ENCODE results near the gene SOX18. TPM values are rescaled to one million over a fixed set of nuclear protein-coding genes. Genes with fewer than 3 reads are reported as not detected.

SOX18 gene
- total and polyA plus RNA-seq, 2 of the 13 experiments (the other 11 are each of a cell fraction or from before 2014, with no cell fraction given): 1.6 to 1.9 TPM

DNA sequence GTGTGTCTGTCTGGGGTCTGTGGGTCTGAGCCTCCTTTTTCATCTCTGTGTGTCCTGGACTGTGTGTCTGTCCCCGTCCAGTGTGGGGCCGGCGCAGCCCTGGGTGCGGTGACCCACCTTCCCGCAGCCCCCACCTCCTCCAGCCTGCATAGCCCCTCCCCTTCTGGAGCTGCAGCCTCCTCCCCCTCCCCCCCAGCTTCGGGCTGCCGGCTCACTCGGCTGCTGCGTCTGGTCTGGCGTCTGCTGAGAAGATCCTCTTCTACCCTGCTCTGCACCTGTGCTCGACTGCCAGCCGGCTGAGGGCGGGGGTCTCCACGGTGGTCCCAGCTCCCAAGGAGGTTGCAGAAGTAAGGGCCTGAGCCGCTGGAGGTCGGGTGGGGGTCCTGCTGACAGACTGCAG is 42.3 kb upstream of the SOX18 start:
- no peak overlapping the region for H3K27ac ChIP-seq (ENCODE audit: extremely low read length, insufficient read depth, low read length)
- TF ChIP-seq, protein P1, sequence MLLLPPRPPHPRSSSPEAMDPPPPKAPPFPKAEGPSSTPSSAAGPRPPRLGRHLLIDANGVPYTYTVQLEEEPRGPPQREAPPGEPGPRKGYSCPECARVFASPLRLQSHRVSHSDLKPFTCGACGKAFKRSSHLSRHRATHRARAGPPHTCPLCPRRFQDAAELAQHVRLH (CRISPR knock-in tag; IDR thresholded peaks at IDR 0.05; ENCODE audit: borderline replicate concordance, low read depth): no peak
- no peak for TF ChIP-seq MAFF (IDR thresholded peaks at IDR 0.05; ENCODE audit: low read depth, low read length)
- TF ChIP-seq ZNF652 (CRISPR knock-in tag; IDR thresholded peaks at IDR 0.05; ENCODE audit: borderline replicate concordance, low read depth): no peak
- TF ChIP-seq, protein P2, sequence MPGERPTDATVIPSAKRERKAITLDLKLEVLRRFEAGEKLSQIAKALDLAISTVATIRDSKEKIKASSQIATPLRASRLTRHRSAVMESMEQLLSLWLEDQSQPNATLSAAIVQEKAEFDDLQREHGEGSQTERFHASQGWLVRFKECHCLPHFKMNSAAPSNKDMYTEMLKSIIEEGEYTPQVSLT (CRISPR knock-in tag; IDR thresholded peaks at IDR 0.05; ENCODE audit: borderline replicate concordance, low read depth): no peak
- no peak for TF ChIP-seq ZNF12 (CRISPR knock-in tag; IDR thresholded peaks at IDR 0.05)
- TF ChIP-seq ZNF567 (CRISPR knock-in tag; IDR thresholded peaks at IDR 0.05; ENCODE audit: borderline replicate concordance): no peak
- TF ChIP-seq, protein P3, sequence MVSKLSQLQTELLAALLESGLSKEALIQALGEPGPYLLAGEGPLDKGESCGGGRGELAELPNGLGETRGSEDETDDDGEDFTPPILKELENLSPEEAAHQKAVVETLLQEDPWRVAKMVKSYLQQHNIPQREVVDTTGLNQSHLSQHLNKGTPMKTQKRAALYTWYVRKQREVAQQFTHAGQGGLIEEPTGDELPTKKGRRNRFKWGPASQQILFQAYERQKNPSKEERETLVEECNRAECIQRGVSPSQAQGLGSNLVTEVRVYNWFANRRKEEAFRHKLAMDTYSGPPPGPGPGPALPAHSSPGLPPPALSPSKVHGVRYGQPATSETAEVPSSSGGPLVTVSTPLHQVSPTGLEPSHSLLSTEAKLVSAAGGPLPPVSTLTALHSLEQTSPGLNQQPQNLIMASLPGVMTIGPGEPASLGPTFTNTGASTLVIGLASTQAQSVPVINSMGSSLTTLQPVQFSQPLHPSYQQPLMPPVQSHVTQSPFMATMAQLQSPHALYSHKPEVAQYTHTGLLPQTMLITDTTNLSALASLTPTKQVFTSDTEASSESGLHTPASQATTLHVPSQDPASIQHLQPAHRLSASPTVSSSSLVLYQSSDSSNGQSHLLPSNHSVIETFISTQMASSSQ (IDR thresholded peaks at IDR 0.05; ENCODE audit: low read depth): no peak
- TF ChIP-seq, protein P3 (CRISPR knock-in tag; IDR thresholded peaks at IDR 0.05; ENCODE audit: borderline replicate concordance): no peak
- TF ChIP-seq SMAD9 (CRISPR knock-in tag; IDR thresholded peaks at IDR 0.05): no peak
- no peak for TF ChIP-seq ZNF484 (CRISPR knock-in tag; IDR thresholded peaks at IDR 0.05; ENCODE audit: borderline replicate concordance, low read depth)
- TF ChIP-seq CBX1 (IDR thresholded peaks at IDR 0.05; ENCODE audit: low read depth): no peak
- TF ChIP-seq HNF4G (IDR thresholded peaks at IDR 0.05; ENCODE audit: borderline replicate concordance, low read depth, low read length): no peak
- TF ChIP-seq HNF4G (CRISPR knock-in tag; IDR thresholded peaks at IDR 0.05; ENCODE audit: borderline replicate concordance, low read depth): no peak
- TF ChIP-seq, protein P4, sequence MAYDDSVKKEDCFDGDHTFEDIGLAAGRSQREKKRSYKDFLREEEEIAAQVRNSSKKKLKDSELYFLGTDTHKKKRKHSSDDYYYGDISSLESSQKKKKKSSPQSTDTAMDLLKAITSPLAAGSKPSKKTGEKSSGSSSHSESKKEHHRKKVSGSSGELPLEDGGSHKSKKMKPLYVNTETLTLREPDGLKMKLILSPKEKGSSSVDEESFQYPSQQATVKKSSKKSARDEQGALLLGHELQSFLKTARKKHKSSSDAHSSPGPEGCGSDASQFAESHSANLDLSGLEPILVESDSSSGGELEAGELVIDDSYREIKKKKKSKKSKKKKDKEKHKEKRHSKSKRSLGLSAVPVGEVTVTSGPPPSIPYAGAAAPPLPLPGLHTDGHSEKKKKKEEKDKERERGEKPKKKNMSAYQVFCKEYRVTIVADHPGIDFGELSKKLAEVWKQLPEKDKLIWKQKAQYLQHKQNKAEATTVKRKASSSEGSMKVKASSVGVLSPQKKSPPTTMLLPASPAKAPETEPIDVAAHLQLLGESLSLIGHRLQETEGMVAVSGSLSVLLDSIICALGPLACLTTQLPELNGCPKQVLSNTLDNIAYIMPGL (CRISPR knock-in tag; IDR thresholded peaks at IDR 0.05; ENCODE audit: borderline replicate concordance in 1 of 2, low read depth in 1 of 2): no peak
- no peak for TF ChIP-seq ZNF790 (CRISPR knock-in tag; IDR thresholded peaks at IDR 0.05; ENCODE audit: borderline replicate concordance)
- TF ChIP-seq ZMYM4 (CRISPR knock-in tag; IDR thresholded peaks at IDR 0.05): no peak
- no peak for TF ChIP-seq NAIF1 (CRISPR knock-in tag; IDR thresholded peaks at IDR 0.05; ENCODE audit: borderline replicate concordance)
- H2AFZ ChIP-seq (ENCODE audit: low read length): no peak overlapping the region
- 6% methylated on average over 16 of the region's 16 CpGs for WGBS (ENCODE audit: low lambda C conversion rate)
- no peaks in the 10 kb centered on the region for H4K20me1 ChIP-seq (ENCODE audit: insufficient read depth, low read length)
- in situ Hi-C loops (cut with HindIII; ENCODE audit: extremely low pct_ligation_motif_present, low pct_unique_long_range_greater_than_20kb) (no loop called here), intact Hi-C loops (cut with micrococcal nuclease; ENCODE audit: unreplicated experiment) (no loop called here)
- DNase-seq (ENCODE audit: low spot score) (no peak), ATAC-seq (peak; percentile 10), FAIRE-seq (no peak)
- no peaks in the 10 kb centered on the region for H3K79me2 ChIP-seq (ENCODE audit: insufficient read depth, low read length)
- H3K4me1 ChIP-seq (ENCODE audit: insufficient read depth, low read length): peaks cover 11% of the 10 kb centered on the region
- ChIA-PET CTCF (ENCODE audit: low intra/inter-chr PET ratio, low total read pairs) (no interaction called here), POLR2A (interaction anchor here (1.2 kb wide), 1 partner anchor 8 kb away, joined by 3 read pairs; no protein-coding TSS in a partner anchor)
- no peak overlapping the region for H3K9ac ChIP-seq (ENCODE audit: insufficient read depth, low read depth, low read length)
- H3K27me3 ChIP-seq (ENCODE audit: control insufficient read depth in 1 of 2, insufficient read depth in 2 of 2, low read length in 2 of 2): peaks cover 22 to 43% of the 10 kb centered on the region in 2 experiments; a peak in 4 of 5 replicates
- H3K4me3 ChIP-seq (replicated peaks in 1 of 3; ENCODE audit: insufficient read depth in 1 of 3, low read depth in 2 of 3, low read length in 3 of 3): no peak overlapping the region
- BruUV-seq (replicated peaks): no TSS peak
- no peak overlapping the region for H3K4me2 ChIP-seq (ENCODE audit: low read depth, low read length)
- H3K9me3 ChIP-seq (ENCODE audit: low read length): no peaks in the 10 kb centered on the region
- no peaks in the 10 kb centered on the region for H3K36me3 ChIP-seq (replicated peaks in 1 of 2; ENCODE audit: control insufficient read depth in 1 of 2, insufficient read depth in 2 of 2, low read length in 2 of 2)

Measured in HepG2 (cell line).